ENCODE measurements around the gene KBTBD6.
"Not testable (repeated sequence)": the region's sequence is repeated elsewhere in the genome, so short reads cannot be mapped to it uniquely, and the experiment has no call there.

KBTBD6 gene

GRCh38 chr13:41137951-41138350 is 5.3 kb upstream of the KBTBD6 start:
- no peak overlapping the region for H3K4me3 ChIP-seq (ENCODE audit: low read depth, low read length)
- peak; percentile 56 for DNase-seq (ENCODE audit: low read depth)

GRCh38 chr13:41137241-41137640 is 4.6 kb upstream of the KBTBD6 start:
- DNase-seq (ENCODE audit: low read depth): no peak
- no peak overlapping the region for H3K4me3 ChIP-seq (ENCODE audit: low read depth, low read length)

GRCh38 chr13:41136396-41137031 is 3.9 kb upstream of the KBTBD6 start:
- no peak overlapping the region for H3K4me3 ChIP-seq (ENCODE audit: low read depth, low read length)
- DNase-seq (ENCODE audit: low read depth): no peak

- DNase-seq (ENCODE audit: low read depth): no peak
- H3K4me3 ChIP-seq (ENCODE audit: low read depth, low read length): no peak overlapping the region
Observed at GRCh38 chr13:41133951-41134350, 1.3 kb upstream of the KBTBD6 start.

GRCh38 chr13:41131660-41132511 is 716 bp downstream of the KBTBD6 start:
- H3K4me3 ChIP-seq (ENCODE audit: low read depth, low read length): peak overlapping the region; percentile 66
- DNase-seq (ENCODE audit: low read depth): not testable (repeated sequence)

- not testable (repeated sequence) for DNase-seq (ENCODE audit: low read depth); H3K4me3 ChIP-seq (ENCODE audit: low read depth, low read length)
Observed at GRCh38 chr13:41131189-41131588, 1.4 kb downstream of the KBTBD6 start.

GRCh38 chr13:41130356-41130755 is 2.2 kb downstream of the KBTBD6 start:
- H3K4me3 ChIP-seq (ENCODE audit: low read depth, low read length): peak overlapping the region; percentile 24
- no peak for DNase-seq (ENCODE audit: low read depth)

GRCh38 chr13:41127701-41128100 is 4.9 kb downstream of the KBTBD6 start:
- DNase-seq (ENCODE audit: low read depth): no peak
- H3K4me3 ChIP-seq (ENCODE audit: low read depth, low read length): no peak overlapping the region

GRCh38 chr13:41122838-41123237 is 9.8 kb downstream of the KBTBD6 start:
- no peak overlapping the region for H3K4me3 ChIP-seq (ENCODE audit: low read depth, low read length)

GRCh38 chr13:41117869-41118268 is 14.7 kb downstream of the KBTBD6 start:
- DNase-seq (ENCODE audit: low read depth): no peak
- H3K4me3 ChIP-seq (ENCODE audit: low read depth, low read length): no peak overlapping the region

More at GRCh38 chr13:41122838-41123237, 9.8 kb downstream of the KBTBD6 start:
- DNase-seq (ENCODE audit: low read depth): no peak

- no peak overlapping the region for H3K4me3 ChIP-seq (ENCODE audit: low read depth, low read length)
- no peak for DNase-seq (ENCODE audit: low read depth)
Observed at GRCh38 chr13:41111454-41111853, 21.1 kb downstream of the KBTBD6 start.

GRCh38 chr13:41107584-41108014 is 25.0 kb downstream of the KBTBD6 start:
- no peak overlapping the region for H3K4me3 ChIP-seq (ENCODE audit: low read depth, low read length)
- DNase-seq (ENCODE audit: low read depth): no peak

- no peak for DNase-seq (ENCODE audit: low read depth)
- H3K4me3 ChIP-seq (ENCODE audit: low read depth, low read length): no peak overlapping the region
Observed at GRCh38 chr13:41107104-41107571, 25.5 kb downstream of the KBTBD6 start.

- DNase-seq (ENCODE audit: low read depth): no peak
Observed at GRCh38 chr13:41099986-41100385, 32.6 kb downstream of the KBTBD6 start.

GRCh38 chr13:41098761-41099160 is 33.8 kb downstream of the KBTBD6 start:
- DNase-seq (ENCODE audit: low read depth): no peak
- no peak overlapping the region for H3K4me3 ChIP-seq (ENCODE audit: low read depth, low read length)

More at GRCh38 chr13:41099986-41100385, 32.6 kb downstream of the KBTBD6 start:
- H3K4me3 ChIP-seq (ENCODE audit: low read depth, low read length): no peak overlapping the region

- not testable (repeated sequence) for DNase-seq (ENCODE audit: low read depth); H3K4me3 ChIP-seq (ENCODE audit: low read depth, low read length)
Observed at GRCh38 chr13:41095681-41096080, 36.9 kb downstream of the KBTBD6 start.

- H3K4me3 ChIP-seq (ENCODE audit: low read depth, low read length): no peak overlapping the region
- DNase-seq (ENCODE audit: low read depth): no peak
Observed at GRCh38 chr13:41085961-41086585, 46.5 kb downstream of the KBTBD6 start.

GRCh38 chr13:41079725-41080124 is 52.9 kb downstream of the KBTBD6 start:
- DNase-seq (ENCODE audit: low read depth): no peak
- no peak overlapping the region for H3K4me3 ChIP-seq (ENCODE audit: low read depth, low read length)
